ENCODE measurements around the gene MYBBP1A.

MYBBP1A gene

GRCh38 chr17:4501295-4501949 is 53.8 kb downstream of the MYBBP1A start:
- Histone ChIP-seq H3K79me1 (replicated peaks; ENCODE audit: low read length, poor library complexity, severe bottlenecking) (no peaks in the 10 kb centered on the region), H3K4me1 (ENCODE audit: control insufficient read depth, insufficient read depth, low read depth, low read length) (peaks cover 46% of the 10 kb centered on the region), H3K9ac (ENCODE audit: low read length) (no peak overlapping the region), H3K36me3 (ENCODE audit: control insufficient read depth in 1 of 2, insufficient read depth in 2 of 2, low read depth in 1 of 2, low read length in 2 of 2) (peaks cover 0 to 11% of the 10 kb centered on the region in 2 experiments), H4K91ac (ENCODE audit: low read length) (no peak overlapping the region), H2BK120ac (ENCODE audit: low read depth, low read length) (no peak overlapping the region), H3K9me3 (ENCODE audit: control insufficient read depth, low read length) (no peaks in the 10 kb centered on the region), H3K18ac (ENCODE audit: low read depth in 1 of 2, low read length in 2 of 2) (no peak overlapping the region), H3K23ac (ENCODE audit: low read length in 2 of 2) (no peak overlapping the region), H2BK15ac (ENCODE audit: low read depth, poor library complexity, severe bottlenecking) (no peak overlapping the region), H3K27ac (ENCODE audit: low read length, poor library complexity, severe bottlenecking) (no peak overlapping the region), H4K8ac (ENCODE audit: low read length) (no peak overlapping the region), H3K4ac (ENCODE audit: low read depth in 1 of 2, low read length in 2 of 2) (no peak overlapping the region), H3K4me3 (ENCODE audit: insufficient read depth in 1 of 2, low read depth in 1 of 2, low read length in 2 of 2) (no peak overlapping the region), H2AK5ac (ENCODE audit: low read length, severe bottlenecking) (no peak overlapping the region), H3K14ac (ENCODE audit: low read length in 2 of 2) (no peak overlapping the region), H2AFZ (ENCODE audit: low read depth, low read length) (no peak overlapping the region), H2BK5ac (ENCODE audit: low read depth, low read length, poor library complexity, severe bottlenecking) (no peak overlapping the region), H3K27me3 (ENCODE audit: control insufficient read depth in 1 of 2, insufficient read depth in 1 of 2, low read length in 2 of 2) (peaks cover 48 to 91% of the 10 kb centered on the region in 2 experiments), H2BK12ac (ENCODE audit: low read length in 2 of 2) (no peak overlapping the region), H3K4me2 (ENCODE audit: low read length, poor library complexity, severe bottlenecking) (no peak overlapping the region)
- WGBS, result 65% methylated on average over 2 of the region's 3 CpGs
- no peak for DNase-seq

- Histone ChIP-seq H2BK5ac (ENCODE audit: low read depth, low read length, poor library complexity, severe bottlenecking) (no peak overlapping the region), H3K4me2 (ENCODE audit: low read length, poor library complexity, severe bottlenecking) (peak overlapping the region; percentile 74), H3K18ac (ENCODE audit: low read depth in 1 of 2, low read length in 2 of 2) (no peak overlapping the region), H3K4me1 (ENCODE audit: control insufficient read depth, insufficient read depth, low read depth, low read length) (peaks cover 43% of the 10 kb centered on the region), H3K4me3 (ENCODE audit: insufficient read depth in 1 of 2, low read depth in 1 of 2, low read length in 2 of 2) (peak overlapping the region in 1 of 2 experiments; percentile 61), H3K9ac (ENCODE audit: low read length) (no peak overlapping the region), H3K4ac (ENCODE audit: low read depth in 1 of 2, low read length in 2 of 2) (no peak overlapping the region), H3K14ac (ENCODE audit: low read length in 2 of 2) (no peak overlapping the region), H3K9me3 (ENCODE audit: control insufficient read depth, low read length) (no peaks in the 10 kb centered on the region), H2BK15ac (ENCODE audit: low read depth, poor library complexity, severe bottlenecking) (no peak overlapping the region), H2BK120ac (ENCODE audit: low read depth, low read length) (no peak overlapping the region), H2AFZ (ENCODE audit: low read depth, low read length) (no peak overlapping the region), H3K79me1 (replicated peaks; ENCODE audit: low read length, poor library complexity, severe bottlenecking) (no peaks in the 10 kb centered on the region), H3K27ac (ENCODE audit: low read length, poor library complexity, severe bottlenecking) (no peak overlapping the region), H2AK5ac (ENCODE audit: low read length, severe bottlenecking) (no peak overlapping the region), H4K91ac (ENCODE audit: low read length) (no peak overlapping the region), H4K8ac (ENCODE audit: low read length) (no peak overlapping the region), H2BK12ac (ENCODE audit: low read length in 2 of 2) (no peak overlapping the region), H3K36me3 (ENCODE audit: control insufficient read depth in 1 of 2, insufficient read depth in 2 of 2, low read depth in 1 of 2, low read length in 2 of 2) (peaks cover 0 to 3% of the 10 kb centered on the region in 2 experiments), H3K27me3 (ENCODE audit: control insufficient read depth in 1 of 2, insufficient read depth in 1 of 2, low read length in 2 of 2) (peaks cover 41 to 82% of the 10 kb centered on the region in 2 experiments), H3K23ac (ENCODE audit: low read length in 2 of 2) (no peak overlapping the region)
- whole genome bisulfite sequencing, result 16% methylated on average over 6 of the region's 7 CpGs
- no peak for DNase-seq
Observed at GRCh38 chr17:4500191-4500571, 55.0 kb downstream of the MYBBP1A start.

GRCh38 chr17:4499431-4500190 is 55.6 kb downstream of the MYBBP1A start:
- Histone ChIP-seq H2AFZ (ENCODE audit: low read depth, low read length) (no peak overlapping the region), H4K8ac (ENCODE audit: low read length) (no peak overlapping the region), H2BK5ac (ENCODE audit: low read depth, low read length, poor library complexity, severe bottlenecking) (no peak overlapping the region), H3K4me1 (ENCODE audit: control insufficient read depth, insufficient read depth, low read depth, low read length) (peaks cover 40% of the 10 kb centered on the region), H3K36me3 (ENCODE audit: control insufficient read depth in 1 of 2, insufficient read depth in 2 of 2, low read depth in 1 of 2, low read length in 2 of 2) (peaks cover 0 to 3% of the 10 kb centered on the region in 2 experiments), H3K79me1 (replicated peaks; ENCODE audit: low read length, poor library complexity, severe bottlenecking) (no peaks in the 10 kb centered on the region), H3K9ac (ENCODE audit: low read length) (no peak overlapping the region), H3K27me3 (ENCODE audit: control insufficient read depth in 1 of 2, insufficient read depth in 1 of 2, low read length in 2 of 2) (peaks cover 37 to 77% of the 10 kb centered on the region in 2 experiments), H3K14ac (ENCODE audit: low read length in 2 of 2) (no peak overlapping the region), H2BK15ac (ENCODE audit: low read depth, poor library complexity, severe bottlenecking) (no peak overlapping the region), H3K4ac (ENCODE audit: low read depth in 1 of 2, low read length in 2 of 2) (no peak overlapping the region), H3K4me2 (ENCODE audit: low read length, poor library complexity, severe bottlenecking) (peak overlapping the region; percentile 74), H4K91ac (ENCODE audit: low read length) (no peak overlapping the region), H2BK120ac (ENCODE audit: low read depth, low read length) (no peak overlapping the region), H2BK12ac (ENCODE audit: low read length in 2 of 2) (no peak overlapping the region), H3K23ac (ENCODE audit: low read length in 2 of 2) (no peak overlapping the region), H3K4me3 (ENCODE audit: insufficient read depth in 1 of 2, low read depth in 1 of 2, low read length in 2 of 2) (peak overlapping the region in 1 of 2 experiments; percentile 61), H3K27ac (ENCODE audit: low read length, poor library complexity, severe bottlenecking) (no peak overlapping the region), H3K18ac (ENCODE audit: low read depth in 1 of 2, low read length in 2 of 2) (no peak overlapping the region), H2AK5ac (ENCODE audit: low read length, severe bottlenecking) (no peak overlapping the region), H3K9me3 (ENCODE audit: control insufficient read depth, low read length) (no peaks in the 10 kb centered on the region)
- peak; percentile 18 for DNase-seq
- WGBS, result 2% methylated on average over 47 of the region's 53 CpGs
